CD4-positive, alpha-beta T cell treated with Interleukin-15 for 1 hour (primary cell): ENCODE results near the gene CDH5.
"Not testable (repeated sequence)": the region's sequence is repeated elsewhere in the genome, so short reads cannot be mapped to it uniquely, and the experiment has no call there.

ENCODE experiments used
- DNase-seq: peaks from one replicate; pipeline ENCODE4 v3.0.0-alpha.2; 2020

The CDH5 gene

GRCh38 chr16:66441586-66442375 lies 75.3 kb downstream of the CDH5 start:
- no peak for DNase-seq

- DNase-seq = no peak
Measured at GRCh38 chr16:66442502-66443268, 76.2 kb downstream of the CDH5 start.

- no peak for DNase-seq
Measured at GRCh38 chr16:66443269-66443652, 76.8 kb downstream of the CDH5 start.

GRCh38 chr16:66444049-66444481 lies 77.6 kb downstream of the CDH5 start:
- no peak for DNase-seq

- DNase-seq = no peak
Measured at GRCh38 chr16:66446737-66447136, 80.2 kb downstream of the CDH5 start.

GRCh38 chr16:66447491-66447890 lies 81.0 kb downstream of the CDH5 start:
- DNase-seq = no peak

- no peak for DNase-seq
Measured at GRCh38 chr16:66451548-66451947, 85.1 kb downstream of the CDH5 start.

GRCh38 chr16:66453230-66453629 lies 86.7 kb downstream of the CDH5 start:
- DNase-seq = not testable (repeated sequence)
